Large intestine (tissue), 3 donors: ENCODE results near the gene SPRN. TPM values are rescaled to one million over a fixed set of nuclear protein-coding genes. Genes with fewer than 3 reads are reported as not detected.

Experiments
- DNase-seq, 2 donors: peaks; one replicate each; pipeline versions ENCODE4 v3.0.0 to v3.0.0-alpha.2; 2013
- H3K27ac ChIP-seq: one replicate; pipeline ENCODE4 v1.5.1; 2013; ENCODE audit warnings: low read length
- H3K27me3 ChIP-seq: 2 replicates; pipeline ENCODE4 v1.6.1; 2013; ENCODE audit warnings: low read length; ENCODE audit not compliant: control insufficient read depth, insufficient read depth
- H3K36me3 ChIP-seq: 2 replicates; pipeline ENCODE4 v1.6.1; 2013; ENCODE audit warnings: low read length; ENCODE audit not compliant: control insufficient read depth, insufficient read depth
- H3K4me1 ChIP-seq: one replicate; pipeline ENCODE4 v1.6.1; 2013; ENCODE audit warnings: low read length; ENCODE audit not compliant: control insufficient read depth, insufficient read depth
- H3K4me3 ChIP-seq: one replicate; pipeline ENCODE4 v1.5.1; 2013; ENCODE audit warnings: low read length
- H3K9me3 ChIP-seq: one replicate; pipeline ENCODE4 v1.6.1; 2013; ENCODE audit warnings: mild to moderate bottlenecking, low read depth, low read length, moderate library complexity; ENCODE audit not compliant: control insufficient read depth
- WGBS: methylation state at CpG from one replicate; pipeline ENCODE4 v1.1.5; 2013; ENCODE audit warnings: low lambda C conversion rate; ENCODE audit not compliant: insufficient coverage; 5-methylcytosine and 5-hydroxymethylcytosine counted together
- polyA plus RNA-seq: library from polyadenylated mRNA; unstranded; fragments of 120-200 nt; gene quantifications from one replicate; pipeline ENCODE4 v1.2.1, GENCODE V29; 2013

SPRN gene
- polyA plus RNA-seq, 1 donor = 4.9 TPM

GRCh38 chr10:133456041-133456951, 31.9 kb upstream of the SPRN start:
- H3K27me3 ChIP-seq = no peaks in the 10 kb centered on the region
- no peak overlapping the region for H3K27ac ChIP-seq
- no peaks in the 10 kb centered on the region for H3K36me3 ChIP-seq
- DNase-seq = no peak
- 60% methylated on average over 1 of the region's 46 CpGs for WGBS
- no peak overlapping the region for H3K4me3 ChIP-seq
- peaks cover 27% of the 10 kb centered on the region for H3K9me3 ChIP-seq
- H3K4me1 ChIP-seq = no peaks in the 10 kb centered on the region

GRCh38 chr10:133455611-133456031, 31.2 kb upstream of the SPRN start:
- no peak for DNase-seq
- no CpG with 5 or more reads among the region's 7 CpGs for WGBS
- H3K9me3 ChIP-seq = peaks cover 27% of the 10 kb centered on the region

GRCh38 chr10:133455196-133455595, 30.8 kb upstream of the SPRN start:
- no CpG with 5 or more reads among the region's 5 CpGs for WGBS
- H3K4me1 ChIP-seq = no peaks in the 10 kb centered on the region
- DNase-seq = no peak

More at GRCh38 chr10:133455611-133456031, 31.2 kb upstream of the SPRN start:
- Histone ChIP-seq H3K4me3 (no peak overlapping the region), H3K36me3 (no peaks in the 10 kb centered on the region), H3K4me1 (no peaks in the 10 kb centered on the region), H3K27ac (no peak overlapping the region), H3K27me3 (no peaks in the 10 kb centered on the region)

GRCh38 chr10:133454204-133454893, 29.9 kb upstream of the SPRN start:
- no peak for DNase-seq
- Histone ChIP-seq H3K36me3 (no peaks in the 10 kb centered on the region), H3K4me1 (no peaks in the 10 kb centered on the region), H3K27me3 (no peaks in the 10 kb centered on the region), H3K9me3 (peaks cover 23% of the 10 kb centered on the region), H3K4me3 (no peak overlapping the region), H3K27ac (no peak overlapping the region)
- WGBS = no CpG with 5 or more reads among the region's 10 CpGs

More at GRCh38 chr10:133455196-133455595, 30.8 kb upstream of the SPRN start:
- H3K27me3 ChIP-seq = no peaks in the 10 kb centered on the region
- H3K36me3 ChIP-seq = no peaks in the 10 kb centered on the region
- H3K9me3 ChIP-seq = peaks cover 27% of the 10 kb centered on the region
- H3K27ac ChIP-seq = no peak overlapping the region
- no peak overlapping the region for H3K4me3 ChIP-seq

- no peaks in the 10 kb centered on the region for H3K27me3 ChIP-seq
- H3K4me3 ChIP-seq = no peak within 1 kb of the TSS
- no CpG with 5 or more reads among the region's 11 CpGs for WGBS
- H3K27ac ChIP-seq = no peak within 1 kb of the TSS
- H3K9me3 ChIP-seq = peaks cover 16% of the 10 kb centered on the region
- H3K4me1 ChIP-seq = no peaks in the 10 kb centered on the region
- H3K36me3 ChIP-seq = no peaks in the 10 kb centered on the region
- DNase-seq = no peak
Observed at GRCh38 chr10:133453516-133454203, 29.2 kb upstream of the SPRN start, which contains the start of gene SCART1. SCART1 (plus strand) TSS chr10:133453945; CDS start chr10:133453998, 53 bp downstream.

- Histone ChIP-seq H3K4me3 (no peak overlapping the region), H3K27ac (no peak overlapping the region), H3K9me3 (peaks cover 15% of the 10 kb centered on the region), H3K27me3 (no peaks in the 10 kb centered on the region), H3K36me3 (no peaks in the 10 kb centered on the region), H3K4me1 (no peaks in the 10 kb centered on the region)
- no CpG with 5 or more reads among the region's 4 CpGs for WGBS
- DNase-seq = no peak
Observed at GRCh38 chr10:133452453-133452852, 28.0 kb upstream of the SPRN start.

GRCh38 chr10:133451346-133451745, 26.9 kb upstream of the SPRN start:
- 61% methylated on average over 3 of the region's 4 CpGs for WGBS
- H3K9me3 ChIP-seq = peaks cover 13% of the 10 kb centered on the region
- no peak for DNase-seq

GRCh38 chr10:133448120-133448519, 23.7 kb upstream of the SPRN start:
- Histone ChIP-seq H3K27me3 (no peaks in the 10 kb centered on the region), H3K27ac (no peak overlapping the region), H3K36me3 (no peaks in the 10 kb centered on the region), H3K4me3 (no peak overlapping the region), H3K4me1 (no peaks in the 10 kb centered on the region), H3K9me3 (peaks cover 20% of the 10 kb centered on the region)
- DNase-seq = no peak

More at GRCh38 chr10:133451346-133451745, 26.9 kb upstream of the SPRN start:
- H3K36me3 ChIP-seq = no peaks in the 10 kb centered on the region
- no peaks in the 10 kb centered on the region for H3K27me3 ChIP-seq
- H3K4me1 ChIP-seq = no peaks in the 10 kb centered on the region
- H3K4me3 ChIP-seq = no peak overlapping the region
- no peak overlapping the region for H3K27ac ChIP-seq

- H3K4me3 ChIP-seq = no peak overlapping the region
- no peaks in the 10 kb centered on the region for H3K27me3 ChIP-seq
- H3K9me3 ChIP-seq = peaks cover 20% of the 10 kb centered on the region
- H3K36me3 ChIP-seq = no peaks in the 10 kb centered on the region
- H3K4me1 ChIP-seq = no peaks in the 10 kb centered on the region
- WGBS = no CpG with 5 or more reads among the region's 11 CpGs
- DNase-seq = no peak
- H3K27ac ChIP-seq = no peak overlapping the region
Observed at GRCh38 chr10:133446979-133447378, 22.6 kb upstream of the SPRN start.
